ENCODE results near the gene PTPN23.

DNA sequence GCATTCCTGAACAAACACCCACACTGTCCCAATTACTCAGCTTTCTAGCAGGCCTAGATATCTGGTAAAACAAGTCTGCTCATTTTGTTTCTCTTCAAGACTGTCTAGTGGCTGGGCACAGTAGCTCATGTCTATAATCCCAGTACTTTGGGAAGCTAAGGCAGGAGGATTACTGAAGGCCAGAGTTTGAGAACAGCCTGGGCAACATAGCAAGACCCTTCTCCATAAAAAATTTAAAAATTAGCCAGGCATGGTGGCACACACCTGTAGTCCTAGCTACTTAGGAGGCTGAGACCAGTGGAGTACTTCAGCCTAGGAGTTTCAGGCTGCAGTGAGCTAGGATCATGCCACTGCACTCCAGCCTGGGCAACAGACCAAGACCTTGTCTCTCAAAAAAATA is 6.2 kb upstream of the PTPN23 start:
- TF ChIP-seq ZNF398 (tag by site-specific recombination; IDR thresholded peaks at IDR 0.05) (no peak), ZNF518A (tag by site-specific recombination; conservative IDR thresholded peaks at IDR 0.05; ENCODE audit: low read depth) (no peak), ZNF423 (tag by site-specific recombination; IDR thresholded peaks at IDR 0.05) (no peak), ZNF426 (tag by site-specific recombination; IDR thresholded peaks at IDR 0.05) (no peak), SETDB1 (IDR thresholded peaks at IDR 0.05; ENCODE audit: insufficient read length, low read length) (no peak), KLF10 (tag by site-specific recombination; IDR thresholded peaks at IDR 0.05) (no peak)
- TF ChIP-seq, protein P1, sequence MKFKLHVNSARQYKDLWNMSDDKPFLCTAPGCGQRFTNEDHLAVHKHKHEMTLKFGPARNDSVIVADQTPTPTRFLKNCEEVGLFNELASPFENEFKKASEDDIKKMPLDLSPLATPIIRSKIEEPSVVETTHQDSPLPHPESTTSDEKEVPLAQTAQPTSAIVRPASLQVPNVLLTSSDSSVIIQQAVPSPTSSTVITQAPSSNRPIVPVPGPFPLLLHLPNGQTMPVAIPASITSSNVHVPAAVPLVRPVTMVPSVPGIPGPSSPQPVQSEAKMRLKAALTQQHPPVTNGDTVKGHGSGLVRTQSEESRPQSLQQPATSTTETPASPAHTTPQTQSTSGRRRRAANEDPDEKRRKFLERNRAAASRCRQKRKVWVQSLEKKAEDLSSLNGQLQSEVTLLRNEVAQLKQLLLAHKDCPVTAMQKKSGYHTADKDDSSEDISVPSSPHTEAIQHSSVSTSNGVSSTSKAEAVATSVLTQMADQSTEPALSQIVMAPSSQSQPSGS (tag by site-specific recombination; IDR thresholded peaks at IDR 0.05; ENCODE audit: low read depth), result no peak
- TF ChIP-seq, protein P2, sequence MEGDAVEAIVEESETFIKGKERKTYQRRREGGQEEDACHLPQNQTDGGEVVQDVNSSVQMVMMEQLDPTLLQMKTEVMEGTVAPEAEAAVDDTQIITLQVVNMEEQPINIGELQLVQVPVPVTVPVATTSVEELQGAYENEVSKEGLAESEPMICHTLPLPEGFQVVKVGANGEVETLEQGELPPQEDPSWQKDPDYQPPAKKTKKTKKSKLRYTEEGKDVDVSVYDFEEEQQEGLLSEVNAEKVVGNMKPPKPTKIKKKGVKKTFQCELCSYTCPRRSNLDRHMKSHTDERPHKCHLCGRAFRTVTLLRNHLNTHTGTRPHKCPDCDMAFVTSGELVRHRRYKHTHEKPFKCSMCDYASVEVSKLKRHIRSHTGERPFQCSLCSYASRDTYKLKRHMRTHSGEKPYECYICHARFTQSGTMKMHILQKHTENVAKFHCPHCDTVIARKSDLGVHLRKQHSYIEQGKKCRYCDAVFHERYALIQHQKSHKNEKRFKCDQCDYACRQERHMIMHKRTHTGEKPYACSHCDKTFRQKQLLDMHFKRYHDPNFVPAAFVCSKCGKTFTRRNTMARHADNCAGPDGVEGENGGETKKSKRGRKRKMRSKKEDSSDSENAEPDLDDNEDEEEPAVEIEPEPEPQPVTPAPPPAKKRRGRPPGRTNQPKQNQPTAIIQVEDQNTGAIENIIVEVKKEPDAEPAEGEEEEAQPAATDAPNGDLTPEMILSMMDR (tag by site-specific recombination; IDR thresholded peaks at IDR 0.05), result no peak
